C4-2B (cell line): Measurements from ENCODE around the gene ABCG1.
A peak's percentile ranks its signal among the peaks of the same experiment; 100 is the strongest.

Experiments used
- H3K27ac ChIP-seq: fragments of 450-650 bp; 2 replicates; pipeline ENCODE4 v1.5.1; 2017
- CTCF ChIP-seq: fragments of 450-650 bp; conservative IDR thresholded peaks from 2 replicates; pipeline ENCODE4 v1.5.1; 2017; ENCODE audit warnings: mild to moderate bottlenecking
- ZFX ChIP-seq: fragments of 450-650 bp; IDR thresholded peaks from 2 replicates; pipeline ENCODE4 v1.6.1; 2017

The ABCG1 gene

GRCh38 chr21:42216726-42217572 lies 2.0 kb upstream of the ABCG1 start:
- H3K27ac ChIP-seq = no peak overlapping the region
- no peak for TF ChIP-seq CTCF
- no peak for TF ChIP-seq ZFX

- H3K27ac ChIP-seq = peak overlapping the region; percentile 55
- TF ChIP-seq ZFX = no peak
- no peak for TF ChIP-seq CTCF
Measured at GRCh38 chr21:42219606-42220137, 732 bp downstream of the ABCG1 start.

- H3K27ac ChIP-seq = peak overlapping the region; percentile 55
- TF ChIP-seq ZFX = no peak
- no peak for TF ChIP-seq CTCF
Measured at GRCh38 chr21:42220138-42220701, 1.3 kb downstream of the ABCG1 start.

- H3K27ac ChIP-seq = no peak overlapping the region
- TF ChIP-seq CTCF = no peak
- no peak for TF ChIP-seq ZFX
Measured at GRCh38 chr21:42221581-42222345, 2.8 kb downstream of the ABCG1 start.

- no peak overlapping the region for H3K27ac ChIP-seq
- TF ChIP-seq CTCF (no peak), ZFX (no peak)
Measured at GRCh38 chr21:42222386-42222785, 3.4 kb downstream of the ABCG1 start.

GRCh38 chr21:42222821-42223390 lies 4.0 kb downstream of the ABCG1 start:
- no peak overlapping the region for H3K27ac ChIP-seq
- no peak for TF ChIP-seq CTCF
- no peak for TF ChIP-seq ZFX
